Measurements from ENCODE around the gene AVL9.
"Not testable (repeated sequence)": the region's sequence is repeated elsewhere in the genome, so short reads cannot be mapped to it uniquely, and the experiment has no call there.

- not testable (repeated sequence) for TF ChIP-seq SUZ12 (IDR thresholded peaks at IDR 0.05); ELF4 (IDR thresholded peaks at IDR 0.05); FOXM1 (IDR thresholded peaks at IDR 0.05; ENCODE audit: borderline replicate concordance); SP1 (IDR thresholded peaks at IDR 0.05); TARDBP (IDR thresholded peaks at IDR 0.05); FOXK2 (IDR thresholded peaks at IDR 0.05); L3MBTL2 (conservative IDR thresholded peaks at IDR 0.05); HDGF (IDR thresholded peaks at IDR 0.05; ENCODE audit: borderline replicate concordance); FOXA1 (IDR thresholded peaks at IDR 0.05); BHLHE40 (IDR thresholded peaks at IDR 0.05; ENCODE audit: borderline replicate concordance); CTBP1 (IDR thresholded peaks at IDR 0.05; ENCODE audit: borderline replicate concordance); PKNOX1 (IDR thresholded peaks at IDR 0.05)
These were observed 108.8 kb downstream of the AVL9 start for GRCh38 chr7:32604047-32604446.

Data from HEK293T (cell line).